H1 (cell line): ENCODE data around the gene LAD1. TPM values are rescaled to one million over a fixed set of nuclear protein-coding genes. Genes with fewer than 3 reads are reported as not detected.

Experiments used
- GABPA ChIP-seq: IDR thresholded peaks from 2 replicates; pipeline ENCODE4 v1.6.1; 2011; ENCODE audit warnings: mild to moderate bottlenecking, low read length, moderate library complexity, borderline replicate concordance; ENCODE audit not compliant: insufficient read depth
- NANOG ChIP-seq: IDR thresholded peaks from 2 replicates; pipeline ENCODE4 v1.6.1; 2011; ENCODE audit warnings: low read length, low read depth, mild to moderate bottlenecking, inconsistent platforms; ENCODE audit not compliant: insufficient read depth, poor library complexity, severe bottlenecking
- NRF1 ChIP-seq: IDR thresholded peaks from 2 replicates; pipeline ENCODE4 v1.6.1; 2011; ENCODE audit warnings: mild to moderate bottlenecking, low read depth, low read length, improper control_type of control experiment
- PHF8 ChIP-seq: fragments of 200-600 bp; sonication (generic); conservative IDR thresholded peaks from 2 replicates; pipeline ENCODE4 v1.7.1; 2012; ENCODE audit warnings: low read depth, mild to moderate bottlenecking, inconsistent platforms, low read length, moderate library complexity
- POLR2A ChIP-seq, 2 experiments: IDR thresholded peaks; 1 replicate in 1 of 2; 2 replicates in 1 of 2; pipeline ENCODE4 v1.6.1; 2011; ENCODE audit warnings: low read depth in 2 of 2, low read length in 2 of 2, mild to moderate bottlenecking in 2 of 2; ENCODE audit errors: control extremely low read depth in 1 of 2
- POU5F1 ChIP-seq: IDR thresholded peaks from 2 replicates; pipeline ENCODE4 v1.6.1; 2011; ENCODE audit warnings: low read depth, mild to moderate bottlenecking, low read length, moderate library complexity
- RBBP5 ChIP-seq: IDR thresholded peaks from 2 replicates; pipeline ENCODE4 v1.7.1; 2012; ENCODE audit warnings: low read depth, mild to moderate bottlenecking, inconsistent platforms, low read length, moderate library complexity, borderline replicate concordance
- SIX5 ChIP-seq: IDR thresholded peaks from 2 replicates; pipeline ENCODE4 v1.6.1; 2011; ENCODE audit warnings: mild to moderate bottlenecking, low read depth, low read length
- SUZ12 ChIP-seq: fragments of 200-600 bp; sonication (generic); IDR thresholded peaks from 2 replicates; pipeline ENCODE4 v1.6.1; 2012; ENCODE audit warnings: mild to moderate bottlenecking, inconsistent platforms, low read length, moderate library complexity, mixed read lengths
- TAF7 ChIP-seq: optimal IDR thresholded peaks from 2 replicates; pipeline ENCODE3; 2011; ENCODE audit warnings: low read depth, mild to moderate bottlenecking, inconsistent platforms, low read length, moderate library complexity, borderline replicate concordance
- polyA plus RNA-seq, 7 experiments: library from polyadenylated mRNA; depleted of rRNA in 3 of 7; stranded (reverse) in 5 of 7; unstranded in 2 of 7; fragments of >200 nt in 5 of 7; fragments of 200-250 nt in 2 of 7; gene quantifications; 1 replicate in 5 of 7; 2 replicates in 1 of 7; 4 replicates in 1 of 7; pipeline versions ENCODE4 v1.2.1 to v1.2.3, GENCODE V29; 2011 to 2013; ENCODE audit warnings: missing spikeins in 2 of 7, mixed read lengths in 2 of 7
- total RNA-seq: library from RNA; stranded (reverse); fragmentation: NEBNext Ultra II Directional; extraction: Animal tissue kit (Norgen Biotek cat#: 25700); gene quantifications from 2 replicates; pipeline ENCODE4 v1.2.1, GENCODE V29; 2021
- TF ChIP-seq, protein P1 (sequence below): fragments of 300-600 bp; sonication (generic); IDR thresholded peaks from 2 replicates; pipeline ENCODE4 v1.7.1; 2012; ENCODE audit warnings: low read length, moderate library complexity, mild to moderate bottlenecking, inconsistent platforms; ENCODE audit not compliant: insufficient replicate concordance

LAD1 gene
- total and polyA plus RNA-seq, 2 of the 8 experiments (the other 6 are each of a cell fraction or from before 2014, with no cell fraction given) = 9.3 to 32.8 TPM

DNA sequence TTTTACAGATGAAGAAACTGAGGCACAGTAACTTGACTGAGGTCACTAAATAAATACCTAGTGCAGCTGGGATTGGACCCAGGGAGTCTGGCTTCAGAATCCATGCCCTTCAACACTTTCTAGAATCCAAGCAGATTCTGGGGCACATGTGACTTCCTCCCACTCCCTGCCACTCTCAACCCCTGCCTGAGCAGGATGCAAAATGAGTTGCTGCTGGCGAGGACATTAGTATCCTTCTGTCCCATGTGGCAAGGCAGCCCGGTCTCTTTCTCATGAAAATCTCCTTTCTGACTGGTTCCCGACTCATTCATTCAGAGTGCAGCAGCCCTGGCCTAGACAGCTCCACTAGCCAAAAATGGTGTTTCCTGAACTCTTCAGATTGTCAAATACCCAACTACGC, 50.0 kb downstream of the LAD1 start (continued):
- TF ChIP-seq, protein P1, sequence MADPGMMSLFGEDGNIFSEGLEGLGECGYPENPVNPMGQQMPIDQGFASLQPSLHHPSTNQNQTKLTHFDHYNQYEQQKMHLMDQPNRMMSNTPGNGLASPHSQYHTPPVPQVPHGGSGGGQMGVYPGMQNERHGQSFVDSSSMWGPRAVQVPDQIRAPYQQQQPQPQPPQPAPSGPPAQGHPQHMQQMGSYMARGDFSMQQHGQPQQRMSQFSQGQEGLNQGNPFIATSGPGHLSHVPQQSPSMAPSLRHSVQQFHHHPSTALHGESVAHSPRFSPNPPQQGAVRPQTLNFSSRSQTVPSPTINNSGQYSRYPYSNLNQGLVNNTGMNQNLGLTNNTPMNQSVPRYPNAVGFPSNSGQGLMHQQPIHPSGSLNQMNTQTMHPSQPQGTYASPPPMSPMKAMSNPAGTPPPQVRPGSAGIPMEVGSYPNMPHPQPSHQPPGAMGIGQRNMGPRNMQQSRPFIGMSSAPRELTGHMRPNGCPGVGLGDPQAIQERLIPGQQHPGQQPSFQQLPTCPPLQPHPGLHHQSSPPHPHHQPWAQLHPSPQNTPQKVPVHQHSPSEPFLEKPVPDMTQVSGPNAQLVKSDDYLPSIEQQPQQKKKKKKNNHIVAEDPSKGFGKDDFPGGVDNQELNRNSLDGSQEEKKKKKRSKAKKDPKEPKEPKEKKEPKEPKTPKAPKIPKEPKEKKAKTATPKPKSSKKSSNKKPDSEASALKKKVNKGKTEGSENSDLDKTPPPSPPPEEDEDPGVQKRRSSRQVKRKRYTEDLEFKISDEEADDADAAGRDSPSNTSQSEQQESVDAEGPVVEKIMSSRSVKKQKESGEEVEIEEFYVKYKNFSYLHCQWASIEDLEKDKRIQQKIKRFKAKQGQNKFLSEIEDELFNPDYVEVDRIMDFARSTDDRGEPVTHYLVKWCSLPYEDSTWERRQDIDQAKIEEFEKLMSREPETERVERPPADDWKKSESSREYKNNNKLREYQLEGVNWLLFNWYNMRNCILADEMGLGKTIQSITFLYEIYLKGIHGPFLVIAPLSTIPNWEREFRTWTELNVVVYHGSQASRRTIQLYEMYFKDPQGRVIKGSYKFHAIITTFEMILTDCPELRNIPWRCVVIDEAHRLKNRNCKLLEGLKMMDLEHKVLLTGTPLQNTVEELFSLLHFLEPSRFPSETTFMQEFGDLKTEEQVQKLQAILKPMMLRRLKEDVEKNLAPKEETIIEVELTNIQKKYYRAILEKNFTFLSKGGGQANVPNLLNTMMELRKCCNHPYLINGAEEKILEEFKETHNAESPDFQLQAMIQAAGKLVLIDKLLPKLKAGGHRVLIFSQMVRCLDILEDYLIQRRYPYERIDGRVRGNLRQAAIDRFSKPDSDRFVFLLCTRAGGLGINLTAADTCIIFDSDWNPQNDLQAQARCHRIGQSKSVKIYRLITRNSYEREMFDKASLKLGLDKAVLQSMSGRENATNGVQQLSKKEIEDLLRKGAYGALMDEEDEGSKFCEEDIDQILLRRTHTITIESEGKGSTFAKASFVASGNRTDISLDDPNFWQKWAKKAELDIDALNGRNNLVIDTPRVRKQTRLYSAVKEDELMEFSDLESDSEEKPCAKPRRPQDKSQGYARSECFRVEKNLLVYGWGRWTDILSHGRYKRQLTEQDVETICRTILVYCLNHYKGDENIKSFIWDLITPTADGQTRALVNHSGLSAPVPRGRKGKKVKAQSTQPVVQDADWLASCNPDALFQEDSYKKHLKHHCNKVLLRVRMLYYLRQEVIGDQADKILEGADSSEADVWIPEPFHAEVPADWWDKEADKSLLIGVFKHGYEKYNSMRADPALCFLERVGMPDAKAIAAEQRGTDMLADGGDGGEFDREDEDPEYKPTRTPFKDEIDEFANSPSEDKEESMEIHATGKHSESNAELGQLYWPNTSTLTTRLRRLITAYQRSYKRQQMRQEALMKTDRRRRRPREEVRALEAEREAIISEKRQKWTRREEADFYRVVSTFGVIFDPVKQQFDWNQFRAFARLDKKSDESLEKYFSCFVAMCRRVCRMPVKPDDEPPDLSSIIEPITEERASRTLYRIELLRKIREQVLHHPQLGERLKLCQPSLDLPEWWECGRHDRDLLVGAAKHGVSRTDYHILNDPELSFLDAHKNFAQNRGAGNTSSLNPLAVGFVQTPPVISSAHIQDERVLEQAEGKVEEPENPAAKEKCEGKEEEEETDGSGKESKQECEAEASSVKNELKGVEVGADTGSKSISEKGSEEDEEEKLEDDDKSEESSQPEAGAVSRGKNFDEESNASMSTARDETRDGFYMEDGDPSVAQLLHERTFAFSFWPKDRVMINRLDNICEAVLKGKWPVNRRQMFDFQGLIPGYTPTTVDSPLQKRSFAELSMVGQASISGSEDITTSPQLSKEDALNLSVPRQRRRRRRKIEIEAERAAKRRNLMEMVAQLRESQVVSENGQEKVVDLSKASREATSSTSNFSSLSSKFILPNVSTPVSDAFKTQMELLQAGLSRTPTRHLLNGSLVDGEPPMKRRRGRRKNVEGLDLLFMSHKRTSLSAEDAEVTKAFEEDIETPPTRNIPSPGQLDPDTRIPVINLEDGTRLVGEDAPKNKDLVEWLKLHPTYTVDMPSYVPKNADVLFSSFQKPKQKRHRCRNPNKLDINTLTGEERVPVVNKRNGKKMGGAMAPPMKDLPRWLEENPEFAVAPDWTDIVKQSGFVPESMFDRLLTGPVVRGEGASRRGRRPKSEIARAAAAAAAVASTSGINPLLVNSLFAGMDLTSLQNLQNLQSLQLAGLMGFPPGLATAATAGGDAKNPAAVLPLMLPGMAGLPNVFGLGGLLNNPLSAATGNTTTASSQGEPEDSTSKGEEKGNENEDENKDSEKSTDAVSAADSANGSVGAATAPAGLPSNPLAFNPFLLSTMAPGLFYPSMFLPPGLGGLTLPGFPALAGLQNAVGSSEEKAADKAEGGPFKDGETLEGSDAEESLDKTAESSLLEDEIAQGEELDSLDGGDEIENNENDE = no peak
- TF ChIP-seq NANOG (no peak), SUZ12 (no peak), RBBP5 (no peak), POLR2A (IDR thresholded peaks at IDR 0.05; ENCODE audit: control extremely low read depth in 1 of 2, low read depth in 2 of 2, low read length in 2 of 2) (no peak), PHF8 (no peak), TAF7 (no peak), POU5F1 (no peak), SIX5 (no peak), GABPA (no peak), NRF1 (no peak)
